DMS114 treated with DMSO at 0.1 percent for 48 hours (cell line): ENCODE data around the gene FBXO42.
A peak's percentile ranks its signal among the peaks of the same experiment; 100 is the strongest.
"Not testable (repeated sequence)": the region's sequence is repeated elsewhere in the genome, so short reads cannot be mapped to it uniquely, and the experiment has no call there.

Experiments used
- DNase-seq: peaks from one replicate; lab custom pipeline; 2025; ENCODE audit not compliant: unreplicated experiment; lab: John Stamatoyannopoulos, UW

Gene FBXO42

DNA sequence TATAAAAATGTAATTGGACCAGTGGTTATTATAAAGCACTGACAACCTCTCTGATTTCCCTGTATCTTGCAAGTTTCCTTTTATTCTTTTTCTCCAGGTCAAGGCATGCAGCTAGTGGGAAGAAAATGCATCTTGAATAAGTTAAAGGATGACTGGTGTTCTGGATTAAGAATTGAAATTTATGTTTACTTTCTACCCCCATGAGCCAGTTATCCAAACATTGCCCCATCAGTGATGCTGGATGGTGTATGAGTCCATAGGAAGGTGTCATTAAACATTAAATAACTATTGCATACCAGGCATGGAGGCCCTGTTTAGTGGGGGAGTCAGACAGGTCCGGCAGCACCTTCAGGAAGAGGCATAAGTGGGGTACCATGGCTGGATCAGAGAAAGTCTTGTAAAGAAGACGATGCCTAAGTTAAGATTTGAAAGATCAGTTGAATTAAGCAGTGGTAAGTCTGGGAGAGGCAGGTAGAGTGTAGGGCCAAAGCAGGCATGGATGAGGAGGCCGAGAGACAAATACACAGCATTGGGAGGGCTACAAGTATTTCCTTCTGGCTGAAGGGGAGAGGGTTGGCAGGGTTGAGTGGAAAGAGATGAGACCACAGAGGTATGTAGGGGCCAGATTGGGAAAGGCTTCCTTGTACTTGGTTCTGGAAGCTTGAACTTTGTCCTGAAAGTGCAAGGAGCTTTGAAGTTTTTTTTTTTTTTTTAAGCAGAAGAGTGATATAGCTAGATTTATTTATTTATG lies 20.4 kb upstream of the FBXO42 start:
- no peak for DNase-seq

- no peak for DNase-seq
Measured at GRCh38 chr1:16371725-16372124, 19.4 kb upstream of the FBXO42 start.

DNA sequence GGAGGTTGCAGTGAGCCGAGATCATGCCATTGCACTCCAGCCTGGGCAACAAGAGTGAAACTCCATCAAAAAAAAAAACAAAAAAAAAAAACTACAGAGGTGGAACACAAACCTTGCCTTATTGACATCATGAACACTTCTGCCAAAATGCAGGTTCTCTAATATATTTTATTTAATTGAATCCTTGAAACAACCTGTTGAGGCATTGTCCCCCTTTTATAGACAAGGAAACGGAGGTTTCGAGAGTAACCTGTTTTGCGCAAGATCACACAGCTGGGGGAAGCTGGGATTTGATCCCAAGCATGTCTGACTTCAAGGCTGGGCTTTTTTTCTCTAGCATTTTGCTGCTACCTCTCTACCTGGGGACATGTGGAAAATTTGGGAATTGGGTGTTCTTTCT lies 17.5 kb upstream of the FBXO42 start:
- DNase-seq: no peak

DNA sequence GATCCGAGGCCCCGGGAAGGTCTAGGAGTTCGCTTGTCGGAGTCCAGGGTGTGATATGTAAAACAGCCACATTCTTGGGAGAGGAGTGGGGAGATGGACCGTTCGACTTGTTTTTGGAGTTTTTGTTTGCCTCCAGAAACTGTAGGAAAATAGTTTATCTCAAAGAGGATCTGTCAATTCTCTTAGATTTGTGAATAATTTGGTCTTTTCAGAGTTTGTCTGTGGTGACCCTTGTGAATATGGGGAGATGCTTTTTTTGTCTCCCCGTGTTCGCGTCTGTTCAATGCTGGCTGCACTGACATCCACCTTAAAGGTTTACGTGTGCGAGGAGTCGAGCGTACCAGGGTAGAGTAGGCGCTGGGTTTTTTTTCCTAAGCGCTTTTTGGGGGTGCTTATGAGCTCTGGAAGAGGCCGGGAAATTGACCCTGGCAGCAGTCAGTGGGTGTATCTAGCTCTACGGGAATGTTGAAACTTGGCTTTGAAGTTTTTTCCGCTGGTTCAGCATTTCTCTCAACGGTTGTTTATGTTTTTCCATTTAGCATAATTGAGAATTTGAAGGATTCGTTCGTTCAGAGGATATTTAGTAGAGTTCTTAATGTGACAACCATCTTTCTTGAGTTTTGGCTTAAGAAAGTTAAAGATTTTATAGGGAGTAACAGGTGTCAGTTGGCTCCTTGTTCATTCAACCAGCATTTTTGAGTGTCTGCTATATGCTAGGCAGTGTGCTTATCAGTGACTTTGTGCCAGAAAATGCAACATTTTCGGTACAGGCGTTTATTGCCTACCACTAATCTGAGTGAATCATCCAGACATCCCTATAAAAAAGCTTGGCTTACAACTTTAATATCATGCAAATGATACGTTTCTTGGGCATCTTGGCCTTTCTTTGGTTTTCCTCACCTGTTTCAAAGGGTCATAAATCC lies 15.9 kb upstream of the FBXO42 start:
- no peak for DNase-seq

DNA sequence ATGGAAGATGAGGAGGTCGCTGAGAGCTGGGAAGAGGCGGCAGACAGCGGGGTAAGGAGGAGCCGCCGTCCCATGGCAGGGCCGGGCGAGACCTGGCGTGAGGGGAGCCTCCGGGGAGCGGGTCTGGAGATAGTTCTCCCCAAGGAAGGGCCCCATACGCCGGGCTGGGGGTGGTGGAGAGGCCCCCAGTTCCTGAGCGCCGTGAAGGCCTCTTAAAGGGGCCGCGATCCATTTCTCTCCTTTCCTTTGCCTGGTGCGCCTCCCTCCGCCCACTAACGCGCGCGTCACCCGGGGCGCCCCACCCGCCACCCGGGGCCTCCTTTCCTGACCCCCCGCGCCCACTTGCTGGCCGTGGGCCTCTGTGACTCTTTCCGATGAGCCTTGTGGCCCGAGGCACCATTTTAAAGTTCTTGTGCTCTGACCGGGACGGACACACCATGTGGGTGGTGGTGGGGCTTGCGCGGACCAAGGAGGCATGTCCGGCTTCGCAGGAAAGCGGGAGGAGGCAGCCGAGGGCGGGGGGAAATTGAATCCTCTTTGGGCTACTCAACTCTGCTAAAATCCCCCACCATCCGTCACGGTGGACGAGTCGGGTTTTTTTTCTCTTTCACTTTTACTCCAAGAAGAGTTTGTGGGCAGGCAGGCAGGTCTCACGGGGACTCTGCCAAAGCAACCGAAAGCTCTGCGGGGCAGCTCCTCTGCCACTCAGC lies 15.1 kb upstream of the FBXO42 start:
- peak; percentile 83 for DNase-seq

- DNase-seq: peak; percentile 99
Measured at GRCh38 chr1:16366722-16367257, 14.5 kb upstream of the FBXO42 start, which contains the start of gene SZRD1. Gene SZRD1, plus strand, starts transcription at chr1:16367242. Its CDS starts 16 bp downstream, at chr1:16367258.

GRCh38 chr1:16365146-16365498 lies 12.8 kb upstream of the FBXO42 start:
- not testable (repeated sequence) for DNase-seq

DNA sequence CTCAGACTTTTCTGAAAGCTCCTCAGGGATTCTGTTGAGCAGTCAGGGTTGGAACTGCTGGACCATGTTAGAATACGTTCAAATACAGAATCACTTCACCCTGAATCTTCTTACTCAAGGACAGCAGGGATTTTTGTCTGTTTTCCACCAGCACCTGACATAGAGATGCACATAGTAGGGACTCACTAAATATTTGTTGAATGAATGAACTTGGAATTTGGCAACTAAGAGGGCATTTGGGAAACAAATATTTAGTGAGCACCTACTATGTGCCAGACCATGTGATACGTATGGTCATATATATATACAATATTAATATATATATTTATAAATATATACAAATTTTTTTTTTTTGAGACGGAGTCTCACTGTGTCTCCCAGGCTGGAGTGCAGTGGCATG lies 4.6 kb upstream of the FBXO42 start:
- no peak for DNase-seq

DNA sequence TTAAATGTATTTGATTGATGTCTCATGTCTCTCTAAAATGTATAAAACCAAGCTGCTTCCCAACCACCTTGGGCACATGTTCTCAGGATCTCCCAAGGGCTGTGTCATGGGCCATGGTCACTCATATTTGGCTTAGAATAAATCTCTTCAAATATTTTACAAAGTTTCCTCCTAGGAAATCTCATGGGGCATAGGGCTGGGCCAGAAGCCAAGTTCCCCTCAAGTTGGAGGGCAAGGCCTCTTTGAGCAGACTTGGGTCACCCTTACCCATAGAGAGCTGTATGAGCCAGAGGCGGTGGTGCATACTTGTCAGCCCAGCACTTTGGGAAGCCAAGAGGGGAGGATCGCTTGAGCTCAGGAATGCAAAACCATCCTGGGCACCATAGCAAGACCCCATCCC lies 2.3 kb upstream of the FBXO42 start:
- no peak for DNase-seq

GRCh38 chr1:16352842-16353535 lies 709 bp upstream of the FBXO42 start:
- DNase-seq: no peak

DNA sequence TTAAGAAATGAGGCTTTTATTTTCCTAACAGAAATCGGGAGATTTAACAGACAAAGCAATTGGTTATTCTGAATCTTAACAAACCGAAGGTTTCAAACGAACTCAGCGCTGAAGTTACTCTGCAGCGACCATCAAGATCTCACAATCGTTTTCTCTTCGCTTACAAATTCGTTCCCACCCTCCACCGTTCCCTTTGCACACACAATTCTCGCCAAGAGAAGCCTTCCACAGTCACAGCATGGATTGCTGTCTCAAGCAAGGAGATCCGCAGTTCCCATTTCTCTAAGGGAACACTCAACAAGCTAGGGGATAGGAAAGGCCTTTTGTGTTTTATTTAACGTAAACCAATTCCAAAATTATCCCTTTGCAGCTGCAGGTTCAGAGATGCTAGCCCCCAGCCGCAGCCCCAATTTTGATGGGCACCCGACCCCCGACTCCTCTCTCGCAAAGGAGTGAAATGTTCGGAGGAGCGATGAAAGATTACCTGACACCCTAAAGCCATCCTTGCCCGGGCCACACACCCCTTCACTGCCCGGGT lies 755 bp downstream of the FBXO42 start:
- no peak for DNase-seq

DNA sequence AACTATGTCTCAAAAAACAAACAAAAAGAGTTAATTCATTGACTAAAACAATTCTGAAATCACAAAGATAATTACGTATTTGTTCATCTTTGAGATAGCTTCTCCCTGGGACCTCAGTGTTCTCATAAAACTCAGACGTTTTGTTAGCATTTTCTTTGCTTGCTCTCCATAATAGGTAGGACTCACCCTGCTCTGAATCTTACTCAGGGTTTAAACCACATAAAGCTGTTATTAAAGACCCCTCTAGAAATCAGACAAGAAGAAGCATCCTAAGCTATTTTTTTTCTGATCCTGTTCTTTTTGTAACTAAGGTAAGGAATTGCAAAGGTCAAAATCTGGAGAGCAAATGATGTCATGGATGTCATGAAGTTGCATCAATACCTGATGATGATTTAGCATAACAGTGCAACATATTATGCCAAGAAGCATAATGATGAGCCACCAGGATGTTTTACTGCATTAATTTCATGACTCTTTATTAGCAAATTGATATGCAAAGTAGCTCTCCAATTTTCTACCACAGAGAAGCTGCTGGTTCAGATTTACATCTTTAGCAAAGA lies 2.4 kb downstream of the FBXO42 start:
- no peak for DNase-seq

GRCh38 chr1:16348414-16349182 lies 3.7 kb downstream of the FBXO42 start:
- no peak for DNase-seq

GRCh38 chr1:16343276-16343675 lies 9.0 kb downstream of the FBXO42 start:
- DNase-seq: not testable (repeated sequence)

DNA sequence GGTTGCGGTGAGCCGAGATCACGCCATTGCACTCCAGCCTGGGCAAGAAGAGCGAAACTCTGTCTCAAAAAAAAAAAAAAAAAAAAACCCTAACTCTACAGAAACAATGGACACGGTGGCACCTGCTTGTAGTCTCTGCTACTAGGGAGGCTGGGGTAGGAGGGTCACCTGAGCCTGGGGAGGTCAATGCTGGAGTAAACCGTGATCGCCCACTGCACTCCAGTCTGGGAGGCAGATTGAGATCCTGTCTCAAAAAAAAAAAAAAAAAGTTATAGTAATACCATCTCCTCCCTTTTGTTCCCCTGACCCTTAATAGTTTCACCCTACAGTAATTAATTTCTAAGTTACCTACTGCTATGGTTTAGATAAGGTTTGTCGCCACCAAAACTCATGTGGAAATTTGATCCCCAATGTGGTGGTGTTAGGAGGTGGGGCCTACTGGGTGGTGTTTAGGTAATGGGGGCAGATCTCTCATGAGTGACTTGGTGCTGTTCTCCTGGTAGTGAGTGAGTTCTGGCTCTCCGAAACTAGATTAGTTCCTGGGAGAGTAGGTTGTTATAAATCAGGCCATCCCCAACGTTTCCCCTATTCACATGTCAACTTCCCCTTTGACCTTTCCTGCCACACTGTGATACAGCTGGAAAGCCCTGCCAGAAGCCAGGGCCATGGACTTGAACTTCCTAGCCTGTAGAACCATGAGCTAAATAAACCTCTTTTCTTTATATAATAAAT lies 9.8 kb downstream of the FBXO42 start:
- DNase-seq: no peak

DNA sequence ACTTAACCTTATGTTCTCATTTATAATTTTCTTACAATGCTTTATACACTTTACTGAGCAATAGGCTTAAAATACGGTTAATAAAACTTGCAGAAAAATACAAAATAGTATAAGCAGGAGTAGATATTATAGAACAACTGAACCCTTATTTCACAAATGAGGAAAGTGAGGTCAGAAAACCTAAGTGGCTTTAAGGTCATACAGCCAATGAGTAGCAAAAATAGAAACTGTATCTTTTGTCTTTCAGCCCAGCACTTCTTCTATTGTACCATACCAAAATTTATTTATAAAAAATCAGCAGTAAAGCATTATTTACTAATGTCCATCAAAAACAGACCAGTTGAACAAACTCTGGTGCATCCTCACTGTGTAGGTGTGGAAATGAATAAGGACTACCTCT lies 11.6 kb downstream of the FBXO42 start:
- DNase-seq: no peak

- no peak for DNase-seq
Measured at GRCh38 chr1:16338961-16339360, 13.3 kb downstream of the FBXO42 start.

DNA sequence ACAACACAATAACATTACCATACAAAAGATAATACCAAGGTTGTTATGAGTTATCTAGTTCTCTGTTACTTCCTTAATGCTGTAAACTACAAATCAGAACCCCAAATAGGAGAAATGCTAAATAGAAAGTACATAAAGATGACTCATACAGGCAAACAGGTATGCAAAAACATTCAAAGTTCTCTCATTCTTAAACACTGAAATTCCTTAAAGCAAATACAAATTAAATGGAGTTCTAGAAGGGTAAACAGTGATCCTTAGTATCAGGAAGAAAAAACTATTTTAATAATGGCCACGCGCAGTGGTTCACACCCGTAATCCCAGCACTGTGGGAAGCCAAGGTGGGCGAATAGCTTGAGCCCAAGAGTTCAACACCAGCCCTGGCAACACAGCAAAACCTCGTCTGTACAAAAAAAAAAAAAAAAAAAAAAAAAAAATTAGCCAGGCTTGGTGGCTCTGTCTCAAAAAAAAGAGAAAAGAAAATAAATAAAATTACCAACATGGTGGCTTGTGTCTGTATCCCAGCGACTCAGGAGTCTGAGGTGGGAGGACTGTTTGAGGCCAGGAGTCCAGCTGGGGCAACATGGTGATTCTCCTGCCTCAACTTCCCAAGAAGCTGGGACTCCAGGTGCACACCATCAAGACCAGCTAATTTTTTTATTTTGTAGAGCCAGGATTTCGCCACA lies 17.5 kb downstream of the FBXO42 start:
- DNase-seq: no peak
